Measurements from ENCODE around the gene LDHAL6A. TPM values are rescaled to one million over a fixed set of nuclear protein-coding genes. Genes with fewer than 3 reads are reported as not detected.

LDHAL6A gene
- total and polyA plus RNA-seq, 2 of the 13 experiments (the other 11 are each of a cell fraction or from before 2014, with no cell fraction given) = not detected

DNA sequence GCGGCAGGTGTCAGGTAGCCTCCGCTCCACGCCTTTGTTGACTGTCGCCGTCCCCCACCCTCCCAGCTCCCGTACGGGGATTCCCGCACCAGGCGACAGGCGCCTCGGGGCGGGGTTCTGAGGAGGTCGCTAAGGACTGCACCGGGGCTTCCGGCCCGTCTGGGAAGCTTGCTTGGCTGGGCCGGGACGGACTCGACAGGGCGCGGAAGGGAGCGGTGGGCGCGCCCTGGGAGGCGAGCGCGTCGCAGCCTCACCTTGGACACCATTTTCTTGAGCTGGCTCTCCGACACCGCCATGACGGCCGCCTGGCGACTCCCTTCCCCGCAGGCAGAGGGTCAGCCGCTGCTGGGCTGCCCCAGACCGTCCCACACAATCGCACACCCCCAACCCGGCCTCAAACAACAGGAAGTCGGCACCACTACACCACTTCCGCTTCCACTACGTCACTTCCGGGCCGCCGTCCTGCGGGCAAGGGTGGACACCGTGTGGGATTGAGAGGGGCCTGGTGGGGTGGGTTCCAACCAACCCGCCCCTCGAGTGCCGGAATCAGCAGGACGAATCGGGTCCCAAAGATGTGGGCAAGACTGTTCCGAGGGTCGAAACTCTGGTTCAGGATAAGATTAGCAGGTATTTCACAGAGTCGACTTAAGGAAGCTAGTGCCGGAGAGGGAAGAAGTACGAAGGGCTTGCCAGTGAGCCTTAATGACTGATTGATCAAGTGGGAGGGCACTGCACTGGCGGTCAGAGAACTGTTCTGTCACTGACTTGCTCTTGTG lies 71.1 kb downstream of the LDHAL6A start, which contains the start of gene TSG101 (continued):
- TF ChIP-seq, protein P1, sequence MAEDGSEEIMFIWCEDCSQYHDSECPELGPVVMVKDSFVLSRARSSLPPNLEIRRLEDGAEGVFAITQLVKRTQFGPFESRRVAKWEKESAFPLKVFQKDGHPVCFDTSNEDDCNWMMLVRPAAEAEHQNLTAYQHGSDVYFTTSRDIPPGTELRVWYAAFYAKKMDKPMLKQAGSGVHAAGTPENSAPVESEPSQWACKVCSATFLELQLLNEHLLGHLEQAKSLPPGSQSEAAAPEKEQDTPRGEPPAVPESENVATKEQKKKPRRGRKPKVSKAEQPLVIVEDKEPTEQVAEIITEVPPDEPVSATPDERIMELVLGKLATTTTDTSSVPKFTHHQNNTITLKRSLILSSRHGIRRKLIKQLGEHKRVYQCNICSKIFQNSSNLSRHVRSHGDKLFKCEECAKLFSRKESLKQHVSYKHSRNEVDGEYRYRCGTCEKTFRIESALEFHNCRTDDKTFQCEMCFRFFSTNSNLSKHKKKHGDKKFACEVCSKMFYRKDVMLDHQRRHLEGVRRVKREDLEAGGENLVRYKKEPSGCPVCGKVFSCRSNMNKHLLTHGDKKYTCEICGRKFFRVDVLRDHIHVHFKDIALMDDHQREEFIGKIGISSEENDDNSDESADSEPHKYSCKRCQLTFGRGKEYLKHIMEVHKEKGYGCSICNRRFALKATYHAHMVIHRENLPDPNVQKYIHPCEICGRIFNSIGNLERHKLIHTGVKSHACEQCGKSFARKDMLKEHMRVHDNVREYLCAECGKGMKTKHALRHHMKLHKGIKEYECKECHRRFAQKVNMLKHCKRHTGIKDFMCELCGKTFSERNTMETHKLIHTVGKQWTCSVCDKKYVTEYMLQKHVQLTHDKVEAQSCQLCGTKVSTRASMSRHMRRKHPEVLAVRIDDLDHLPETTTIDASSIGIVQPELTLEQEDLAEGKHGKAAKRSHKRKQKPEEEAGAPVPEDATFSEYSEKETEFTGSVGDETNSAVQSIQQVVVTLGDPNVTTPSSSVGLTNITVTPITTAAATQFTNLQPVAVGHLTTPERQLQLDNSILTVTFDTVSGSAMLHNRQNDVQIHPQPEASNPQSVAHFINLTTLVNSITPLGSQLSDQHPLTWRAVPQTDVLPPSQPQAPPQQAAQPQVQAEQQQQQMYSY (CRISPR knock-in tag; IDR thresholded peaks at IDR 0.05) = peak; percentile 74; the same call in 1 of the 2 replicates
- peak; percentile 82 for TF ChIP-seq POGZ (CRISPR knock-in tag; IDR thresholded peaks at IDR 0.05)
- peak; percentile 81; the same call in 1 of the 2 replicates for TF ChIP-seq ZBTB7B (CRISPR knock-in tag; IDR thresholded peaks at IDR 0.05)
- TF ChIP-seq ZNF274 (CRISPR knock-in tag; IDR thresholded peaks at IDR 0.05) = peak; percentile 89; the same call in 1 of the 2 replicates
- TF ChIP-seq ZSCAN29 (CRISPR knock-in tag; conservative IDR thresholded peaks at IDR 0.05) = peak; percentile 79
- TF ChIP-seq, protein P2, sequence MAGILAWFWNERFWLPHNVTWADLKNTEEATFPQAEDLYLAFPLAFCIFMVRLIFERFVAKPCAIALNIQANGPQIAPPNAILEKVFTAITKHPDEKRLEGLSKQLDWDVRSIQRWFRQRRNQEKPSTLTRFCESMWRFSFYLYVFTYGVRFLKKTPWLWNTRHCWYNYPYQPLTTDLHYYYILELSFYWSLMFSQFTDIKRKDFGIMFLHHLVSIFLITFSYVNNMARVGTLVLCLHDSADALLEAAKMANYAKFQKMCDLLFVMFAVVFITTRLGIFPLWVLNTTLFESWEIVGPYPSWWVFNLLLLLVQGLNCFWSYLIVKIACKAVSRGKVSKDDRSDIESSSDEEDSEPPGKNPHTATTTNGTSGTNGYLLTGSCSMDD (CRISPR knock-in tag; IDR thresholded peaks at IDR 0.05) = no peak
- no peak for TF ChIP-seq ZNF562 (CRISPR knock-in tag; IDR thresholded peaks at IDR 0.05; ENCODE audit: borderline replicate concordance)
- no peak for TF ChIP-seq ZNF180 (CRISPR knock-in tag; IDR thresholded peaks at IDR 0.05; ENCODE audit: borderline replicate concordance, low read depth)
- TF ChIP-seq MAFG (CRISPR knock-in tag; IDR thresholded peaks at IDR 0.05) = no peak
- peak; percentile 54 for TF ChIP-seq JUN (CRISPR knock-in tag; IDR thresholded peaks at IDR 0.05)
- peak; percentile 77; the same call in 1 of the 2 replicates for TF ChIP-seq ZNF724P (CRISPR knock-in tag; IDR thresholded peaks at IDR 0.05; ENCODE audit: borderline replicate concordance)
- no peak for TF ChIP-seq KDM6A (CRISPR knock-in tag; IDR thresholded peaks at IDR 0.05; ENCODE audit: low read depth)
- TF ChIP-seq, protein P3, sequence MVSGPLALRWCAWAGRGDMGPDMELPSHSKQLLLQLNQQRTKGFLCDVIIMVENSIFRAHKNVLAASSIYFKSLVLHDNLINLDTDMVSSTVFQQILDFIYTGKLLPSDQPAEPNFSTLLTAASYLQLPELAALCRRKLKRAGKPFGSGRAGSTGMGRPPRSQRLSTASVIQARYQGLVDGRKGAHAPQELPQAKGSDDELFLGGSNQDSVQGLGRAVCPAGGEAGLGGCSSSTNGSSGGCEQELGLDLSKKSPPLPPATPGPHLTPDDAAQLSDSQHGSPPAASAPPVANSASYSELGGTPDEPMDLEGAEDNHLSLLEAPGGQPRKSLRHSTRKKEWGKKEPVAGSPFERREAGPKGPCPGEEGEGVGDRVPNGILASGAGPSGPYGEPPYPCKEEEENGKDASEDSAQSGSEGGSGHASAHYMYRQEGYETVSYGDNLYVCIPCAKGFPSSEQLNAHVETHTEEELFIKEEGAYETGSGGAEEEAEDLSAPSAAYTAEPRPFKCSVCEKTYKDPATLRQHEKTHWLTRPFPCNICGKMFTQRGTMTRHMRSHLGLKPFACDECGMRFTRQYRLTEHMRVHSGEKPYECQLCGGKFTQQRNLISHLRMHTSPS (CRISPR knock-in tag; IDR thresholded peaks at IDR 0.05; ENCODE audit: low read depth) = peak; percentile 57; the same call in 1 of the 2 replicates
- TF ChIP-seq KLF16 (CRISPR knock-in tag; IDR thresholded peaks at IDR 0.05) = peak in 1 of 2 experiments; percentile 86; a peak in 2 of 4 replicates
- TF ChIP-seq NFRKB (IDR thresholded peaks at IDR 0.05) = no peak
- TF ChIP-seq ZNF441 (CRISPR knock-in tag; IDR thresholded peaks at IDR 0.05; ENCODE audit: borderline replicate concordance) = peak; percentile 50; the same call in 1 of the 2 replicates
- TF ChIP-seq, protein P4, sequence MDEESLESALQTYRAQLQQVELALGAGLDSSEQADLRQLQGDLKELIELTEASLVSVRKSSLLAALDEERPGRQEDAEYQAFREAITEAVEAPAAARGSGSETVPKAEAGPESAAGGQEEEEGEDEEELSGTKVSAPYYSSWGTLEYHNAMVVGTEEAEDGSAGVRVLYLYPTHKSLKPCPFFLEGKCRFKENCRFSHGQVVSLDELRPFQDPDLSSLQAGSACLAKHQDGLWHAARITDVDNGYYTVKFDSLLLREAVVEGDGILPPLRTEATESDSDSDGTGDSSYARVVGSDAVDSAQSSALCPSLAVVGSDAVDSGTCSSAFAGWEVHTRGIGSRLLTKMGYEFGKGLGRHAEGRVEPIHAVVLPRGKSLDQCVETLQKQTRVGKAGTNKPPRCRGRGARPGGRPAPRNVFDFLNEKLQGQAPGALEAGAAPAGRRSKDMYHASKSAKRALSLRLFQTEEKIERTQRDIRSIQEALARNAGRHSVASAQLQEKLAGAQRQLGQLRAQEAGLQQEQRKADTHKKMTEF (CRISPR knock-in tag; IDR thresholded peaks at IDR 0.05) = peak; percentile 96
- TF ChIP-seq ZNF207 (IDR thresholded peaks at IDR 0.05; ENCODE audit: borderline replicate concordance) = no peak
- no peak for TF ChIP-seq NFE2 (CRISPR knock-in tag; IDR thresholded peaks at IDR 0.05)
- no peak for TF ChIP-seq SRF (IDR thresholded peaks at IDR 0.05; ENCODE audit: low read depth, low read length)
- TF ChIP-seq SIX4 (CRISPR knock-in tag; IDR thresholded peaks at IDR 0.05) = peak; percentile 66
- TF ChIP-seq ADNP (CRISPR knock-in tag; IDR thresholded peaks at IDR 0.05) = no peak

Data from HepG2 (cell line).